NCI-H82 (cell line): ENCODE measurements around the gene SEZ6L2.
"Not testable (repeated sequence)": the region's sequence is repeated elsewhere in the genome, so short reads cannot be mapped to it uniquely, and the experiment has no call there.

Experiments used
- DNase-seq: peaks from one replicate; lab custom pipeline; 2025; lab: John Stamatoyannopoulos, UW

SEZ6L2 gene

DNA sequence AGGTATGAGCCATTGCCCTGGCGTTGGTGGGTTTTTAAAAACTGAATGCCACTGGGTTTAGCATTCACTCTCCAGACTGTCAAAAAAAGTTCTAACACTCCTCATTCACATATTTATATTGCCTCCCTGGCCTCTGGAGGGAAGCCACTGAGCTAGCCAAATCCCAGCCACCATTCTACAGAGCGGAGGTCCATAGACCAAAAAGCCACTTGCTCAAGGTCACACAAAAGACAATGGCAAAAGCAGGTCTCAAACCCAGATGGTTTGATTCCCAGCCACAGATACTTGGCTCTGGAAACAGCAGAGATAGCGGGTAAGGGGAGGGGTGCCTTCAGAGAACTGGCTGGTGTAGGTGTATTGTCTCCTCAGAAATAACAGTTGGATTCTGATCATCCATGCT lies 18.3 kb downstream of the SEZ6L2 start:
- DNase-seq = no peak

- no peak for DNase-seq
Observed at GRCh38 chr16:29878172-29878571, 21.2 kb downstream of the SEZ6L2 start.

DNA sequence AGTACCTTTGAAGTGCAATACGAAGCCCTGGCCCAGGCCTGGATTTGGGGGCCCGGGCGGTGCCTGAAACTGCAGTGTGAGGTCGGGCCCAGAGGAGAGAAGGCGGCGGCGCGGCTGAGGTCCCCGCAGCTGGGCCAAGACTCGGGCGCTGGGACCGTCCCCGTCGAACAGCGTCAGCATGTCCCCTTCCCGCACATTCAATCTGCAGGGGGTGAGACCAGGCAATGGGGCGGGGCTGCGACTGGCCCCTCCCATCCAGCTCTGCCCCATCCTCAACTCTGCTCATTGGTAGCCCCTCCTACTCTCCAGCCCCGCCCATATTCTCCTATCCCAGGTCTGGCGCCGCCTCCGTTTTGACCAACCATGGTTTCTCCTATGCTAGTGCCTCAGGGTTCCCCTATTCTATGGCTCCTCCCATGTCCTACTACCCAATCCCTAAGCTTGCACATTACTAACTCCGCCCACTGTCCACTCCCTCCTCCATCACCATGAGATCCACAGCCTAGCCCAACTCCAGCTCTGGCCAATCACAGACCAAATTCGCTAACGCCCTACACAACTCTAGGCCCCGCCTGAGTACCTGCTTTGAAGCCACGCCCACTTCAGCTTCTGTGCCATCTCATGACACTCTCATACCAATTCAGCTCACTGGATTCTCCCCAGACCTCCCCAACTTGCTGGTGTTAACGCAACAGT lies 21.9 kb downstream of the SEZ6L2 start:
- peak; percentile 63 for DNase-seq

DNA sequence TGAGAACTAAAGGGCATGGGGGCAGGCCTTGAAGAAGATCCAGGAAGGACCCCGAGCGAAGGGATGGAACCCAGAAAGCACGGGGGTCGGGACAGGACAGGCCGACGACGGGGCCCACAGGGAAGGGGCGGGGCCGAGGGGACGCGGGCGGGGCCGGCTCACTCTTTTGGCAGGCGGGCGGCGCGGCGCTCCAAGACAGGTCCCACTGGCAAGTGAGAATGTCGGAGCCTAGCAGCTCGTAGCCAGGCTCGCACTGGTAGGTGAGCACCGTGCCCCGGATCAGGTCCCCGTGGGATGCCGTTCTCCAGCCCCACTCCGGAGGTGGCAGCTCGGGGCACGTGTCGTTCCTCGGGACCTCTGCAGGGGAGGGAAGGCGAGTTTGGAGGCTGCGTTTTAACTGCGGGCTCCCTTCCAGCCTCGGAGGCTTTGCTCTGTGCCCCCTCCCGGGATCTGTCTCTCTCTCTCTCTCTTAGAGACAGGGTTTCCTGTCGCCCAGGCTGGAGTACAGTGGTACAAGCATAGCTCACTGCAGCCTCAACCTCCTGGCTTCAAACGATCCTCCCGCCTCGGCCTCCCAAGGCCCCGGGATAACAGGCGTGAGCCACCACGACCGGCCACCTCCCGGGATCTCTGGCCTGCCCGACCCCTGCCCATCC lies 22.6 kb downstream of the SEZ6L2 start:
- no peak for DNase-seq

DNA sequence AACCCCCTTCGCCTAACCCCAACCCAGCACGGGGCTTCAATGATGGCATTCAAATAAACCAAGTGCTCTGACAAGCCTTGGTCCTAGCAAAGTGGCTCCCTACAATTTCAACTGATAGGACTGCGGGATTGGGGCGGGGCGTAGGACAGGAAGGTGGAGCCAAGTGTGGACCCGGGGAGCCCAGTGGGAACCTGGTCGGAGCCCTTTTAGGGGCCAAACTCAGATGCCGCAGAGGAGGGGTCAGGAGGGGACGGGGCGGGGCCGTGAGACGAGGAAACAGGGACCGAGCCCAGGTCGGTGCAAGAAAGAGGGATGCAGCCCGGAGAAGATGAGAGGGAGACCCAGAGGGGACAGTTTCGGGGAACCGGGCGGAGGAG lies 23.1 kb downstream of the SEZ6L2 start:
- DNase-seq = no peak

DNA sequence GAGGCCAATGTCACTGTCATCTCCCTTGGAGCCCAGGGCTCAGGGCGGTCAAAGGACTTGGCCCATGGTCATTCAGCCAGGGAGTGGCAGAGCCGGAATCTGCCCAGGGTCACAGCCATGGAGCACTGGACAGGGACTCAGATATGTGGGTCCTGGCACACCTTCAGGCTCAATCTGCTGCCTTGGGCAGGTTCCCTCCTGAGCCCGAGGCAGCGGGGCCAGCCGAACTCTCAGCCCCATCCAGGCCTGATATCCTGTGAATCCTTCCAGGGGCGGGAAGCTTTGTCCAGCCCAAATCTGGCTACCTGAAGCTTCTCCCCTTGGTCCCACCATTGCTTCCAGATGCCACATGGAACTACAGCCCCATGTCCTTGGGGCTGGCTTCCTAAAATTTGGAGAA lies 24.1 kb downstream of the SEZ6L2 start:
- DNase-seq = no peak

GRCh38 chr16:29873319-29873718 lies 26.0 kb downstream of the SEZ6L2 start:
- DNase-seq = no peak

DNA sequence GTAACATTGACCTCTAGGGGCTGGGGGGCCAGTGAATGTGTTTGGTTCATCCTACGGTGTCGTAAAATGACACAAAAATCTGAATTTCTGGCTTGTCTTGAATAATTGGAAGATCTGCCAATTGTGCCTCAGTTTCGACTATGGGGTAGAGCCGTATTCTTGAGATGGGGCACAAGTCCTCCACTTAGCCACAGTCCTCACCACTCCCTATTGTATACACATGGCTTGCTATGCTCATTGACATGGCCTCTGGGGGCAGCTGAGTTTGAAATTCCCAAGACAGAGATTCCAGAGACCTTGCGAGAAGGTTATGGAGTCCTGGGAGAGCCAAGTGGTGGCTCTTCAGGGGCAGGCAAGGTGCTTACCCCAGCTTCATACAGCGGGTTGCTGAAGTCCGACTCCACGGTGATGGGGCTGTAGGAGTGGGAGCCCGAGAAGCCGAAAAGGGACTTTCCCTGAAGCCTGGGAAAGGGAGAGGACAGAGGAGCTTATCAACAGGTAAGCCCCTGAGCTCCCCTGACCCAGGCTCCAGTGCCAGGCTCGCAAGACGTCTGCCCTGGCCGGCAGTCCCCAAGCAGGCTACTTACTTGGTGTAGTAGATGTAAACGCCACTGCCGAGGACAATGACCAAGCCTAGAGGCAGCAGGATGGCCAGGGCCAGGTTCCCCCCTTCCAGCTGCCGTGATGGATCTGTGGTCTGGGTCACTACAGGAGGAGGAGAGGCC lies 27.4 kb downstream of the SEZ6L2 start:
- DNase-seq = no peak

DNA sequence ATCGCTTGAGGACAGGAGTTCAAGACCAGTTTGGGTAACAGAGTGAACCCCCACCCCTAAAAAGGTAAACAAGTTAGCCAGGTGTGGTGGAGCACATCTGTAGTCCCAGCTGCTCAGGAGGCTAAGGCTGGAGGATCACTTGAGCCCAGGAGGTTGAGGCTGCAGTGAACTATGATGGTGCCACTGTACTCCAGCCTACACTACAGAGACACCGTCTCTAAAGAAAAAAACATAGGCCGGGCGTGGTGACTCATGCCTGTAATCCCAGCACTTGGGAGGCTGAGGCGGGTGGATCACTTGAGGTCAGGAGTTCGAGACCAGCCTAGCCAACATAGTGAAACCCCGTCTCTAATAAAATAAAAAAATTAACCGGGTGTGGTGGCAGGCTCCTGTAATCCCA lies 30.3 kb downstream of the SEZ6L2 start:
- DNase-seq = not testable (repeated sequence)

- peak; percentile 74 for DNase-seq
Observed at GRCh38 chr16:29868396-29869009, 30.8 kb downstream of the SEZ6L2 start.

DNA sequence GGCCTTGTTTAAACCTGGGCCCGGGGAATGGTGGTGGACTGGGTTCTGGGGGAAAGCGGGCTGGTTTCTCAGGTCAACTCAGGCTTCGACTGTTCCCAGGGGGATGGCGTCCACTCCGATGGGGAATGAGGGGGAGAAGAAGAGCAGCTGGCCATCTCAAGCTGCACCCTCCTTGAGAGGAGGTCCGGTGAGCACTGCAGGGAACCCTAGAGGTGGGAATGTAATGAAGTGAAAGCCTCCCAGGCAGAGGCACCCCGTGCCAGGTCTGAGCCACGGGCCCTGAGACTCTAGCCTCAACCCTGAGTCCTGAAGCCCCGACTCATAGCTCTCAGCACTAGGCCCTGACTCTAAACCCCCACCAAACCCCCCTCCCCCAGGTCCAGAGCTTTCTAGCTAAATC lies 35.1 kb downstream of the SEZ6L2 start:
- DNase-seq = peak; percentile 17

DNA sequence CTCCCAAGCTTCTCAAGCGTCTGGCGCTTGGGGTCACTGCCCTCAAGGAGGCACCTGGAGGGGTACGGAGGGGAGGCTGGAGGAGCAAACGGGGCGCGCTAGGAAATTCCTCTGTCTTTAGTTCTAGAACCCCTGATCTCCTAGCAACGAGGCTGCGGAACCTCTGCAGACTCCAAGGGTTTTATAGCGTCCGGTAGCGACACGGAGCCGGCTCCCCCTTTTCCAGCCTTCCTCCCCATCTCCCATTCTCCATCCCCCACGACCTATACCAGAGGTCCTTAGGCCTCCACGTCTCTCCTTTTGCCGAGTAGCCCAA lies 35.7 kb downstream of the SEZ6L2 start:
- DNase-seq = no peak

GRCh38 chr16:29862884-29863668 lies 36.3 kb downstream of the SEZ6L2 start, which contains the start of gene CDIPT:
CDIPT (minus strand) TSS chr16:29863226; CDS start chr16:29862857, 369 bp downstream.
- DNase-seq = peak; percentile 99

GRCh38 chr16:29862383-29862883 lies 36.9 kb downstream of the SEZ6L2 start:
- DNase-seq = peak; percentile 37

GRCh38 chr16:29860218-29860617 lies 39.1 kb downstream of the SEZ6L2 start:
- DNase-seq = no peak

- no peak for DNase-seq
Observed at GRCh38 chr16:29858974-29859373, 40.4 kb downstream of the SEZ6L2 start.

DNA sequence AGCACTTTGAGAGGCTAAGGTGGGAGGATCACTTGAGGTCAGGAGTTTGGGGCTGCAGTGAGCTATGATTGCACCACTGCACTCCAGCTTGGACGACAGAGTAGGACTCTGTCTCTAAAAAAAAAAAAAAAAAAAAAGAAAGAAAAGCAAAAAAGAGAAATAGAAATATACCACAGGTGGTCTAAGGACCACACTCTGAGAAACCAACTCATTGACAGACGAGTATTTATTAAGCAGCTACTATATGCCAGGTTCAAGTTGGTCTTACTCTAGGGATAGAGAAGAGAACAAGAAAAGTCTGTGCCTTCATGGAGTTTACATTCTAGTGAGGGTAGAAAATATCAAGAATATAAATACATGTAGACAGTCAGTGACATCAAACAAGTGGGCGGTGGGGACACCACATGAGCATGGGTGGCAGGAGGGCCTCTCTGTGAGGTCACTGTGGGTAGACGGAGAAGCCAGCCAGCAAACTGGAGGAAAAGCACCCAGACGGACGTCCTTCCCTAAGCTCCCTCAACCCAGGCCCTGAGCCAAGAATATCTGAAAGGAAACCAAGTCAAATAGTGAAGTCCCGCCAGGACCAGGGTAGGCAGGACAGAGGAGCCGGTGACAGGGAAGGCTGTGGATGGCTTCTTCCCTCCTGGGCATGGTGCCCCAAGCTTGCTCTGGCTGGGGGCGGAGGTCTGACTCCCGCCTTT lies 41.1 kb downstream of the SEZ6L2 start:
- DNase-seq = no peak

DNA sequence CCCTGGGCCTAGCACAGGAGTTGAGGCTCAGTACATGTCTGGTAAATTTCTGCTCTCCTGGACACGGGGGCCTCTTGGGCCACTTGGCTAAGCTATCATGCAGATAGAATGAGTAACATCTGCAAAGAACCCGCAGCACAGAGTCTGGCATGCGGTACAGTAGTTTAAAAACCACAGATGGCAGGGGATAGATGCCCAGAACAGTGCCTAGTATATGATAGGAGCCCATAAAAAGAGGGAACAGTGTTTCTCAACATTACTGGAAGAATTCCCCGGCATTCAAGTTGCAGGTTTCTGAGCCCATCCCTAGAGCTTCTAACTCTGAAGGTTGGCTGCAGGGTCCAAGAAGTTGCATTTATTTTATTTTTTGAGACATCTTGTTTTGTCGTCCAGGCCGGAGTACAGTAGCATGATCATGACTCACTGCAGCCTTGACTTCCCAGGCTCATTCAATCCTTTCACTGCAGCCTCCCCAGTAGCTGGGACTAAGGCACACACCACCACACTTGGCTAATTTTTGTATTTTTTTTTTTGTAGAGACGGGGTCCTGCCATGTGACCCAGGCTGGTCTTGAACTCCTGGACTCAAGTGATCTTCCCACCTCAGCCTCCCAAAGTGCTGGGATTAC lies 42.1 kb downstream of the SEZ6L2 start:
- no peak for DNase-seq

GRCh38 chr16:29854520-29855100 lies 44.7 kb downstream of the SEZ6L2 start:
- DNase-seq = no peak

GRCh38 chr16:29852654-29853053 lies 46.7 kb downstream of the SEZ6L2 start:
- no peak for DNase-seq
